B cell (primary cell): Measurements from ENCODE around the gene SLC25A39.

Experiments used
- CTCF ChIP-seq: fragments of 200-600 bp; IDR thresholded peaks from one replicate; pipeline ENCODE4 v1.8.0; 2022; ENCODE audit warnings: antibody characterized with exemption, mild to moderate bottlenecking
- EZH2 ChIP-seq: IDR thresholded peaks from 2 replicates; pipeline ENCODE4 v1.6.1; 2012; ENCODE audit warnings: borderline replicate concordance, low read depth, mild to moderate bottlenecking, moderate library complexity, low read length; ENCODE audit not compliant: insufficient read depth, poor library complexity, severe bottlenecking

- no peak for TF ChIP-seq CTCF
- TF ChIP-seq EZH2: no peak
These were observed 14.4 kb downstream of the SLC25A39 start for GRCh38 chr17:44310188-44310587.
